Lower leg skin (tissue), 4 donors: Measurements from ENCODE around the gene FTO. TPM values are rescaled to one million over a fixed set of nuclear protein-coding genes. Genes with fewer than 3 reads are reported as not detected.

Experiments used
- DNase-seq, 2 donors: peaks; one replicate each; pipeline ENCODE4 v3.0.0-alpha.2; 2019; ENCODE audit warnings: low spot score in 2 of 2
- H3K4me3 ChIP-seq: fragments of 200-600 bp; sonication (generic); 2 replicates; pipeline ENCODE4 v1.5.1; 2017; ENCODE audit warnings: mild to moderate bottlenecking, low read depth; ENCODE audit not compliant: poor library complexity, severe bottlenecking
- POLR2A ChIP-seq, 2 donors: fragments of 450-650 bp; IDR thresholded peaks; one replicate each; pipeline ENCODE4 v1.6.1; 2016 to 2017; ENCODE audit warnings: antibody characterized with exemption in 2 of 2, mild to moderate bottlenecking in 1 of 2, moderate library complexity in 1 of 2
- WGBS, 2 donors: methylation state at CpG; one replicate each; pipeline ENCODE4 v1.1.5; 2018; 5-methylcytosine and 5-hydroxymethylcytosine counted together
- intact Hi-C: fragments of 100-400 bp; cut with DNase I; formaldehyde crosslinking; loops from one replicate; pipeline ENCODE4 v1.15.0; 2023; ENCODE audit warnings: low total_unique reads
- total RNA-seq, 4 donors: library from RNA; depleted of rRNA; stranded (reverse); fragments of >200 nt; gene quantifications; one replicate each; pipeline ENCODE4 v1.1.0, GENCODE V29; 2016
- TF ChIP-seq, protein P1 (sequence below), 3 donors: fragments of 450-650 bp; IDR thresholded peaks; one replicate each; pipeline ENCODE4 v1.5.1; 2016; ENCODE audit warnings: antibody characterized with exemption in 3 of 3, mild to moderate bottlenecking in 3 of 3, moderate library complexity in 2 of 3

FTO gene
- total RNA-seq = 10 to 100 TPM; 61.2 to 88.2 (median 64.1) TPM

DNA sequence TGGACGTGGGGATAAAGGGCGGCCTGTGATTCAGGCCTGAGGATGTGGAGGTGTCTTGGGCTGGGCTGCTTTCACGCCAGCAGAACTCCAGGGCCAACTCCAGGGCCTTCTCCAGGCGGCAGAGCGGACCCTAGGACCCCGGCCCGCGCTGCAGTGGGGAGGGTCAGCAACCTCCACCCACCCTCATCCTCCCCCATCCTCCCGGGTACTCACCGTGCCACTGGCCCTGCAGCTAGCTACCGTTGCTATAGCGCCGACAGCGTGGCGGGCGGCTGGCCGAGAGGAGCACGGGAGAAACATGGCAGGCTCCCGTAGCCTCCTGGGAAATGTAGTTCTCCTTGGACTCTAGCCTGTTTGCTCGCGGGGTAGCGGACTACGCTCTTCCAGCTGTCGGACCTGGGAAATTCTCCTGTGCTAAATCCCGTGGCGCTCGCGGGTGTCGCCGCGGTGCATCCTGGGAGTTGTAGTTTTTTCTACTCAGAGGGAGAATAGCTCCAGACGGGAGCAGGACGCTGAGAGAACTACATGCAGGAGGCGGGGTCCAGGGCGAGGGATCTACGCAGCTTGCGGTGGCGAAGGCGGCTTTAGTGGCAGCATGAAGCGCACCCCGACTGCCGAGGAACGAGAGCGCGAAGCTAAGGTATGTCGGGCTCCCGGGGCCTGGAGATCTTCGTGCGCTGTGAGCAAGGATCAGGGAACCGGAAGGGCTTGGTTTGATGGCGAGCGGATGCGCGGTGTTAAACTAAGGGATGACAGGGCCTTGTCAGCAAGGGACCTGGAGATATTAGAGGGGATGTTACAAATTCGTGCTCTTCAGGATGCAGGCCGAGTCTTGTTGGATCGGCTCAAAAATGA is at the start of gene FTO, which contains the start of gene RPGRIP1L:
TSS of gene FTO (plus strand) at position 567 of the 855 bp plus-strand sequence.
TSS of gene RPGRIP1L (minus strand) at position 270 of the 855 bp plus-strand sequence. CDS start 3,136 bp downstream, outside the sequence.
- peak; percentile 100 for DNase-seq
- H3K4me3 ChIP-seq = peak within 1 kb of the TSS; percentile 45
- TF ChIP-seq POLR2A (IDR thresholded peaks at IDR 0.05) = no peak
- TF ChIP-seq, protein P1, sequence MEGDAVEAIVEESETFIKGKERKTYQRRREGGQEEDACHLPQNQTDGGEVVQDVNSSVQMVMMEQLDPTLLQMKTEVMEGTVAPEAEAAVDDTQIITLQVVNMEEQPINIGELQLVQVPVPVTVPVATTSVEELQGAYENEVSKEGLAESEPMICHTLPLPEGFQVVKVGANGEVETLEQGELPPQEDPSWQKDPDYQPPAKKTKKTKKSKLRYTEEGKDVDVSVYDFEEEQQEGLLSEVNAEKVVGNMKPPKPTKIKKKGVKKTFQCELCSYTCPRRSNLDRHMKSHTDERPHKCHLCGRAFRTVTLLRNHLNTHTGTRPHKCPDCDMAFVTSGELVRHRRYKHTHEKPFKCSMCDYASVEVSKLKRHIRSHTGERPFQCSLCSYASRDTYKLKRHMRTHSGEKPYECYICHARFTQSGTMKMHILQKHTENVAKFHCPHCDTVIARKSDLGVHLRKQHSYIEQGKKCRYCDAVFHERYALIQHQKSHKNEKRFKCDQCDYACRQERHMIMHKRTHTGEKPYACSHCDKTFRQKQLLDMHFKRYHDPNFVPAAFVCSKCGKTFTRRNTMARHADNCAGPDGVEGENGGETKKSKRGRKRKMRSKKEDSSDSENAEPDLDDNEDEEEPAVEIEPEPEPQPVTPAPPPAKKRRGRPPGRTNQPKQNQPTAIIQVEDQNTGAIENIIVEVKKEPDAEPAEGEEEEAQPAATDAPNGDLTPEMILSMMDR (IDR thresholded peaks at IDR 0.05) = no peak
- intact Hi-C loops = no loop called here
- WGBS, 2 donors = 0% methylated on average over 36 to 50 of the region's 57 CpGs

DNA sequence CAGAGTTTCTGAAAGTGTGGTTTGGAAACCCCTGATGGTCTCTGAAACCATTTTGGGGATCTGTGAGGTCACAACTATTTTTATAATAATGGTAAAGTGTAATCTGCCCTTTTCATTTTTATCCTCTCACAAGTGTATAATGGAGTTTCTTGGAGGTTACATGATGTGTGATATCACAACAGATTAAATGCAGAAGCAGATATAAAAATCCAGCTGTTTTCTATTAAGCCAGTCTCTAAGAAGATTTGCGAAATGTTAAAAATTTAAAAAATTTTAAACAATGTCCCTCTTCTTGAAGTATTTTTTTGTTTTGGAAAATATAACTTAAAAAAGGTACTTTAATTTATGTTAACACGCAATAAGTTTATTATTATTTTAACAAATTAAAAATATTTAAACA is 49.0 kb upstream of the FTO start:
- WGBS, 2 donors = 84 to 89% methylated on average over 2 of the region's 2 CpGs
- no peak overlapping the region for H3K4me3 ChIP-seq
- no peak for TF ChIP-seq POLR2A (IDR thresholded peaks at IDR 0.05)
- TF ChIP-seq, protein P1 (IDR thresholded peaks at IDR 0.05) = no peak
- no peak for DNase-seq
- intact Hi-C loops = no loop called here

DNA sequence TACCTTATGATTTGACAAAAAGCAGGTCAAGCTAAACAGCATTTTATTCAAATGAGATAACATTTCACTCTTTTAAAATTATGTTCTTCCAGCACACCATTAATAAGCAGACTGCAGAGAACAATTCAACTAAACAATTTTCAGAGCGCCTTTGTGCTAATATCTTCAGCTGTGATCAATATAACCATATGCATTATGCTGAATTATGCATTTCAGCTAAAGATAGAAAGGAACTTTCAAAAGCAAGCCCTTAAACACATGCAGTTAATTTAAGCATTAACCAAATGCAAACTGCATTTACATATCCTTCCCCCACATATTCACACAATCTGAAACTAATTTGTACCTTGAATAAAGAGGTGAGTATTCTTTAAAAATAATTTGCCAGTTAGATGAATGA is 41.9 kb upstream of the FTO start:
- intact Hi-C loops = no loop called here
- WGBS, 2 donors = 69 to 82% methylated on average over 1 of the region's 1 CpG
- no peak for DNase-seq
- no peak for TF ChIP-seq POLR2A (IDR thresholded peaks at IDR 0.05)
- TF ChIP-seq, protein P1 (IDR thresholded peaks at IDR 0.05) = no peak
- no peak overlapping the region for H3K4me3 ChIP-seq

DNA sequence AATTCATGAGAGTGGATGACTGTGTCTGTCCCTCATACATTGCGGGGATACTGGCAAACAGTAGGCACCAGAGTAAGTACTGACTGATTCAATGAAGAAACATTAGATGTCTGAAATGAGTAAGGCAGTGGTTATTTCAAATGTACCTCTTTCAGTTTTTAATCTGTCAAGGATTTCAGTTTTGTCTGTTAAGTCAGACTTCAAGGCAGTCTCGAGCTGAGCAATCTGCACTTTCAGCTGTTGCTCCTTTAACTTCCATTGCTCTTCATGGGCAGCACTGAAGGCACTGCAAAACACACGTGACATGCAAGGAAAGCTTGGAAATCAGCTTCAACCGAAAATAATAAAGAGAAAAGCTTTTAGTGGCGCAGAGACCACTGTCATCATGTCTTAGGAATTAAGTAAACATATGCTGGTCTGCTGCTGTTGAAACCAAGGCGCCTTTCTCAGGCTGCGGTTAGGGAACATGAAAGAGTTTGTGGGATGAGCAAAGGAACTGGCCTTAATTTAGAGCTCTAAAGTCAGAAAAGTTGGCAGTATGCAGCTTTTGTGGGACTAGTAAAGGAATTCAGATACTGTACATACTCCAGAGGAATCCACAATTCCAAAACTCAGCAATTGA is 39.1 kb upstream of the FTO start:
- DNase-seq = peak in 1 of 2 donors; percentile 61
- WGBS, 2 donors = 49 to 54% methylated on average over 7 of the region's 7 CpGs
- no peak overlapping the region for H3K4me3 ChIP-seq
- intact Hi-C loops = no loop called here
- TF ChIP-seq POLR2A (IDR thresholded peaks at IDR 0.05) = no peak
- TF ChIP-seq, protein P1 (IDR thresholded peaks at IDR 0.05) = no peak

DNA sequence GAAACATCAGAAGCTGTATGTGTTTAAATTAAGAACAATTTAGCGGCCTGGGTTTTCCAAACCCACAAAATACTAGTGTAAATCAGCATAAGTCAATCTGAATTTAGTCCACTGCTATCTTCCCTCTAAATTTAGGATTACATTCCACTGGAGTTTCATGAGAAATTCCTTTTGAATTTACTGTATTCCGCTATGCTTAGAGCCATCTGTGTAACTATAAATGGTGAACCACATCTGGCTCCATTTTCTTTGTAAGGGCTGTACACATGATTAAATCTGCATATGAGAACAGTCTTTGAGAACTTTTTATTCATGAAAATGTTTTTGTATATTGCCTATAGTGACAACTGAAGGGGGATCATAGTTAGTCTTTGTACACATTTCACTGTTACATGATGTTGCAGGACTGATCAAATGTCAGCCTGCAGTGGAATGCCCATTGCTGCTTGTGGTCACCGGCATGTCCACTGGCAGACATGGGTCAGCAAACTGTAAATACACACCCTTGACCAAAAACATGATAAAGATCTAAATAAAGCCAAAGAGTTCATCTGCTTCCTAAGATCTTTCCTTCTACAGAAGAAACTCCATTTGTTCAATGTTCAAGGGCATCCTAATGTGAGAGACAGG is 37.1 kb upstream of the FTO start:
- no peak for TF ChIP-seq POLR2A (IDR thresholded peaks at IDR 0.05)
- TF ChIP-seq, protein P1 (IDR thresholded peaks at IDR 0.05) = no peak
- H3K4me3 ChIP-seq = no peak overlapping the region
- DNase-seq = no peak
- 77 to 83% methylated on average over 3 of the region's 3 CpGs for WGBS, 2 donors
- intact Hi-C loops = no loop called here
